ENCODE data around the gene DYNLT5.

DYNLT5 gene

DNA sequence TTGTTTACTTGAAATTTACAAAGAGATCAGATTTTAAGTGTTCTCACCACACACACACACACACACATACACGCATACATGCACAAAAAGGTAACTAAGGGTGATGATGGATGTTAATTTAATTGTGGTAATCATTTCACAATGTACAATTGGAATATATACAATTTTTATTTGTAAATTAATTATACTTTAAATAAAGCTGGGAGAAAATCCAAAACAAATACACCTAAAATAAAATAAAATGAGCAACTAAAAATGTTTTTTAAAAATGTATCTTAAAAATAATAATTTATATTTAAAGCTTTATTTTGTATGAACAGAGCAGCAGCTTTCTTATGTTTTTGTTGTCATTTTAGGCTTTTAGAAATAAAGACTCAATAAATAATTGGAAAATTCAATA, 57.0 kb downstream of the DYNLT5 start:
- Histone ChIP-seq H3K9me3 (ENCODE audit: control insufficient read depth, low read length) (no peaks in the 10 kb centered on the region), H3K79me2 (no peaks in the 10 kb centered on the region), H3K36me3 (ENCODE audit: control insufficient read depth, insufficient read depth, low read length) (no peaks in the 10 kb centered on the region), H2AFZ (no peak overlapping the region), H3K9ac (no peak overlapping the region), H3K4me3 (ENCODE audit: low read depth, low read length) (no peak overlapping the region), H3K27ac (no peak overlapping the region), H3K27me3 (ENCODE audit: control insufficient read depth, insufficient read depth, low read length) (no peaks in the 10 kb centered on the region), H3K4me2 (ENCODE audit: low read length) (no peak overlapping the region), H3K4me1 (no peaks in the 10 kb centered on the region)
- TF ChIP-seq, protein P1, sequence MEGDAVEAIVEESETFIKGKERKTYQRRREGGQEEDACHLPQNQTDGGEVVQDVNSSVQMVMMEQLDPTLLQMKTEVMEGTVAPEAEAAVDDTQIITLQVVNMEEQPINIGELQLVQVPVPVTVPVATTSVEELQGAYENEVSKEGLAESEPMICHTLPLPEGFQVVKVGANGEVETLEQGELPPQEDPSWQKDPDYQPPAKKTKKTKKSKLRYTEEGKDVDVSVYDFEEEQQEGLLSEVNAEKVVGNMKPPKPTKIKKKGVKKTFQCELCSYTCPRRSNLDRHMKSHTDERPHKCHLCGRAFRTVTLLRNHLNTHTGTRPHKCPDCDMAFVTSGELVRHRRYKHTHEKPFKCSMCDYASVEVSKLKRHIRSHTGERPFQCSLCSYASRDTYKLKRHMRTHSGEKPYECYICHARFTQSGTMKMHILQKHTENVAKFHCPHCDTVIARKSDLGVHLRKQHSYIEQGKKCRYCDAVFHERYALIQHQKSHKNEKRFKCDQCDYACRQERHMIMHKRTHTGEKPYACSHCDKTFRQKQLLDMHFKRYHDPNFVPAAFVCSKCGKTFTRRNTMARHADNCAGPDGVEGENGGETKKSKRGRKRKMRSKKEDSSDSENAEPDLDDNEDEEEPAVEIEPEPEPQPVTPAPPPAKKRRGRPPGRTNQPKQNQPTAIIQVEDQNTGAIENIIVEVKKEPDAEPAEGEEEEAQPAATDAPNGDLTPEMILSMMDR (IDR thresholded peaks at IDR 0.05) = no peak

DNA sequence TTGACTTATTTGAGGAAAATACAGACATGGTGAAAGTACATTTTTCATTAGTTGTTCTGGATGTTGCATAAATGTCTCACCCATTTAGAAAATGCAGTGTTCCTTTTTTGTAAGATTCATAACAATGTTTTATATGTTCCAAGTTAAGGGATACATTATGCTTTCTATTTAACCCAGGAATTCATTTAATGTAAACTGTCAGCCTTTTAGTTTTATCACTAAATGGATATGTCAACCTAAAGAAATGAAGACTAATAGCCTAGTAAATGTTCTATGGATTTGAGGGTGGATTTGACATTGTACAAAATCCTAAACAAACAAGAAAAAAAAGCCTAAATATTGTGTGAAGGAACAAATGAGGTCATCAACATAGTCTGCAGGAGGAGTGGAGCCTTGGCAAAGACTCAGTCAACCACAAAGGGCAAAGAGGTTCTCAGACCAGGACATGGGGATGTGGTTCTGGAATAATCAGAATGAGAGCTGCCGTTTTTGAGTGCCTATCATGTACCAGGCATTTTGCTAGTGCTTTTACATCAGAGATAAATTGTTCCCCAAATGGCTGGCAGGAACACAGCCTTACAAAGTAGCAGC, 57.6 kb downstream of the DYNLT5 start:
- TF ChIP-seq, protein P1 (IDR thresholded peaks at IDR 0.05) = no peak
- Histone ChIP-seq H3K79me2 (no peaks in the 10 kb centered on the region), H2AFZ (no peak overlapping the region), H3K9me3 (ENCODE audit: control insufficient read depth, low read length) (no peaks in the 10 kb centered on the region), H3K27me3 (ENCODE audit: control insufficient read depth, insufficient read depth, low read length) (no peaks in the 10 kb centered on the region), H3K36me3 (ENCODE audit: control insufficient read depth, insufficient read depth, low read length) (no peaks in the 10 kb centered on the region), H3K9ac (no peak overlapping the region), H3K27ac (no peak overlapping the region), H3K4me3 (ENCODE audit: low read depth, low read length) (no peak overlapping the region), H3K4me1 (no peaks in the 10 kb centered on the region), H3K4me2 (ENCODE audit: low read length) (no peak overlapping the region)

DNA sequence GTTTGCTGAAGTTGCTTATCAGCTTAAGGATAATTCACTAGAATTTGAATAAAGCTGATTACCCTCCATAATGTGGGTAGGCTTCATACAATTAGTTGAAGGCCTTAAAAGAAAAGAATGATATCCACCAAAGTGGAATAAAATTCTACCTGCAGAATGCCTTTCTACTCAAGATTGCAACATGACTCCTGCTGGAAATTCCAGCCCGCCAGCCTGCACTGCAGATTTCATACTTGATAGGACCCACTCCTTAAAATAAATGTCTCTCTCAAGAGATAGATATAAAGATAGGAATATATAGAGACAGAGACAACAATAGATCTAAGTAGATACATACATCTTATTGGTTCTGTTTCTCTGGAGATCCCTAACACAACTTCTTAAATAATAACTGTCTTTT, 72.5 kb downstream of the DYNLT5 start:
- H3K4me2 ChIP-seq (ENCODE audit: low read length) = no peak overlapping the region
- no peaks in the 10 kb centered on the region for H3K4me1 ChIP-seq

More for the DNA sequence above, 72.5 kb downstream of the DYNLT5 start:
- TF ChIP-seq, protein P1 (IDR thresholded peaks at IDR 0.05) = no peak
- H3K27me3 ChIP-seq (ENCODE audit: control insufficient read depth, insufficient read depth, low read length) = no peaks in the 10 kb centered on the region
- no peak overlapping the region for H2AFZ ChIP-seq
- H3K9me3 ChIP-seq (ENCODE audit: control insufficient read depth, low read length) = no peaks in the 10 kb centered on the region
- H3K27ac ChIP-seq = no peak overlapping the region
- no peaks in the 10 kb centered on the region for H3K79me2 ChIP-seq
- no peak overlapping the region for H3K4me3 ChIP-seq (ENCODE audit: low read depth, low read length)
- H3K9ac ChIP-seq = no peak overlapping the region
- no peaks in the 10 kb centered on the region for H3K36me3 ChIP-seq (ENCODE audit: control insufficient read depth, insufficient read depth, low read length)

All from parathyroid adenoma (tissue), 2 donors.